ENCODE results near the gene PSMC4.

PSMC4 gene

GRCh38 chr19:39971380-39972035 lies 543 bp downstream of the PSMC4 start:
- TF ChIP-seq CTCF (IDR thresholded peaks at IDR 0.05; ENCODE audit: insufficient read depth, missing control alignments), result no peak
- no peak for DNase-seq (ENCODE audit: insufficient read length, low spot score)
- FAIRE-seq, result no peak

- FAIRE-seq, result no peak
- no peak for DNase-seq (ENCODE audit: insufficient read length, low spot score)
- TF ChIP-seq CTCF (IDR thresholded peaks at IDR 0.05; ENCODE audit: insufficient read depth, missing control alignments), result no peak
Measured at GRCh38 chr19:39974377-39975155, 3.6 kb downstream of the PSMC4 start.

GRCh38 chr19:39982883-39983282 lies 11.9 kb downstream of the PSMC4 start:
- TF ChIP-seq CTCF (IDR thresholded peaks at IDR 0.05; ENCODE audit: insufficient read depth, missing control alignments), result no peak
- DNase-seq (ENCODE audit: insufficient read length, low spot score) (no peak), FAIRE-seq (no peak)

GRCh38 chr19:39983695-39984300 lies 12.8 kb downstream of the PSMC4 start:
- FAIRE-seq (no peak), DNase-seq (ENCODE audit: insufficient read length, low spot score) (no peak)
- TF ChIP-seq CTCF (IDR thresholded peaks at IDR 0.05; ENCODE audit: insufficient read depth, missing control alignments), result no peak

- FAIRE-seq (peak; percentile 60), DNase-seq (ENCODE audit: insufficient read length, low spot score) (no peak)
- TF ChIP-seq CTCF (IDR thresholded peaks at IDR 0.05; ENCODE audit: insufficient read depth, missing control alignments), result no peak
Measured at GRCh38 chr19:39986643-39987042, 15.7 kb downstream of the PSMC4 start.

- no peak for TF ChIP-seq CTCF (IDR thresholded peaks at IDR 0.05; ENCODE audit: insufficient read depth, missing control alignments)
- FAIRE-seq (peak; percentile 56), DNase-seq (ENCODE audit: insufficient read length, low spot score) (no peak)
Measured at GRCh38 chr19:39987167-39987566, 16.2 kb downstream of the PSMC4 start.
